DOHH2 (cell line): ENCODE measurements around the gene C1orf185.

Experiments
- H3F3A ChIP-seq: fragments of 200-600 bp; sonication (generic), shearing (Covaris generic); 2 replicates; pipeline ENCODE4 v1.6.0; 2016; ENCODE audit warnings: antibody characterized with exemption, mild to moderate bottlenecking; ENCODE audit not compliant: control insufficient read depth, insufficient read depth
- H3K27ac ChIP-seq: fragments of 200-600 bp; sonication (generic); 2 replicates; pipeline ENCODE4 v1.5.1; 2014; ENCODE audit warnings: low read depth, mild to moderate bottlenecking, low read length, moderate library complexity
- H3K27me3 ChIP-seq: fragments of 200-600 bp; sonication (generic); 2 replicates; pipeline ENCODE4 v1.6.1; 2014; ENCODE audit warnings: mild to moderate bottlenecking, low read length, mixed read lengths; ENCODE audit not compliant: control insufficient read depth
- H3K36me3 ChIP-seq: fragments of 200-600 bp; sonication (generic); 2 replicates; pipeline ENCODE4 v1.6.1; 2014; ENCODE audit warnings: mild to moderate bottlenecking, low read length, moderate library complexity, mixed read lengths; ENCODE audit not compliant: control insufficient read depth
- H3K4me1 ChIP-seq: fragments of 200-600 bp; sonication (generic); 2 replicates; pipeline ENCODE4 v1.6.1; 2014; ENCODE audit warnings: mild to moderate bottlenecking, low read length, mixed read lengths; ENCODE audit not compliant: control insufficient read depth
- H3K4me2 ChIP-seq: fragments of 200-600 bp; sonication (generic); 2 replicates; pipeline ENCODE4 v1.6.0; 2014; ENCODE audit warnings: mild to moderate bottlenecking, low read length, moderate library complexity
- H3K4me3 ChIP-seq: fragments of 200-600 bp; sonication (generic); 2 replicates; pipeline ENCODE4 v1.5.1; 2014; ENCODE audit warnings: mild to moderate bottlenecking, low read length, mixed read lengths
- H3K79me2 ChIP-seq: fragments of 200-600 bp; sonication (generic); 2 replicates; pipeline ENCODE4 v1.6.1; 2014; ENCODE audit warnings: mild to moderate bottlenecking, low read length, mixed read lengths; ENCODE audit not compliant: control insufficient read depth
- H3K9me2 ChIP-seq: fragments of 200-600 bp; sonication (generic); replicated peaks from 2 replicates; pipeline ENCODE4 v1.6.1; 2014; ENCODE audit warnings: mild to moderate bottlenecking, low read length, mixed read lengths; ENCODE audit not compliant: control insufficient read depth
- H3K9me3 ChIP-seq: fragments of 200-600 bp; sonication (generic); 2 replicates; pipeline ENCODE4 v1.6.1; 2014; ENCODE audit warnings: antibody characterized with exemption, low read length, mixed read lengths; ENCODE audit not compliant: control insufficient read depth, insufficient read depth
- H4K20me1 ChIP-seq: fragments of 200-600 bp; sonication (generic); 2 replicates; pipeline ENCODE4 v1.6.0; 2014; ENCODE audit warnings: low read depth, mild to moderate bottlenecking, antibody characterized with exemption, low read length, moderate library complexity; ENCODE audit not compliant: control insufficient read depth, insufficient read depth
- EZH2phosphoT487 ChIP-seq: fragments of 200-600 bp; sonication (generic); IDR thresholded peaks from 2 replicates; pipeline ENCODE4 v1.6.1; 2017; ENCODE audit warnings: borderline replicate concordance, mild to moderate bottlenecking, antibody characterized with exemption, low read length, moderate library complexity, mixed read lengths
- TF ChIP-seq, protein P1 (sequence below): fragments of 200-600 bp; sonication (generic); IDR thresholded peaks from one replicate; pipeline ENCODE4 v1.5.1; 2014; ENCODE audit warnings: antibody characterized with exemption, mild to moderate bottlenecking, low read depth, low read length; ENCODE audit not compliant: poor library complexity, severe bottlenecking

The C1orf185 gene

DNA sequence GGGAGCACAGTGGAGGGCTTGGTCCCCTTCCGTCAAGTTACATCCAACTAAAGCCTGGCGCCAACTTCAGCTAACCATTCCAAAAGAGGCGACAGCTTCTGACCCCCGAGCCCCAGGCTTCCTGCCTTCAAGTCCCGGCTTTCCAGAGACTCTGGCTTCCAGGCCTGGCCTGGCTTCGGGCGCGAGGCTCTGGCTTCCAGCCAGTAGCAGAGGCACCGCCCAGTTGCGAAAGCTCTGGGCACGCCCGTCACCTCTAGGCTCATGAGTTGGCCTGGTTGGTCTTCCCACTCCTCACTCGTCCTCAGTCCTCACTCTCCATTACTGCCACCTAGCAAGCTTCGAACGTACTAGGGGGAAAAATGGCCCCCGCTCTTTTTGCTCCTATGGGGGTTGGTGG is 30.0 kb upstream of the C1orf185 start:
- no peaks in the 10 kb centered on the region for H3K36me3 ChIP-seq
- no peaks in the 10 kb centered on the region for H3K9me3 ChIP-seq
- TF ChIP-seq, protein P1, sequence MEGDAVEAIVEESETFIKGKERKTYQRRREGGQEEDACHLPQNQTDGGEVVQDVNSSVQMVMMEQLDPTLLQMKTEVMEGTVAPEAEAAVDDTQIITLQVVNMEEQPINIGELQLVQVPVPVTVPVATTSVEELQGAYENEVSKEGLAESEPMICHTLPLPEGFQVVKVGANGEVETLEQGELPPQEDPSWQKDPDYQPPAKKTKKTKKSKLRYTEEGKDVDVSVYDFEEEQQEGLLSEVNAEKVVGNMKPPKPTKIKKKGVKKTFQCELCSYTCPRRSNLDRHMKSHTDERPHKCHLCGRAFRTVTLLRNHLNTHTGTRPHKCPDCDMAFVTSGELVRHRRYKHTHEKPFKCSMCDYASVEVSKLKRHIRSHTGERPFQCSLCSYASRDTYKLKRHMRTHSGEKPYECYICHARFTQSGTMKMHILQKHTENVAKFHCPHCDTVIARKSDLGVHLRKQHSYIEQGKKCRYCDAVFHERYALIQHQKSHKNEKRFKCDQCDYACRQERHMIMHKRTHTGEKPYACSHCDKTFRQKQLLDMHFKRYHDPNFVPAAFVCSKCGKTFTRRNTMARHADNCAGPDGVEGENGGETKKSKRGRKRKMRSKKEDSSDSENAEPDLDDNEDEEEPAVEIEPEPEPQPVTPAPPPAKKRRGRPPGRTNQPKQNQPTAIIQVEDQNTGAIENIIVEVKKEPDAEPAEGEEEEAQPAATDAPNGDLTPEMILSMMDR = no peak
- no peak for TF ChIP-seq EZH2phosphoT487
- H3K4me1 ChIP-seq = no peaks in the 10 kb centered on the region
- H3K27me3 ChIP-seq = peaks cover 6% of the 10 kb centered on the region
- no peaks in the 10 kb centered on the region for H3K9me2 ChIP-seq
- H3K4me3 ChIP-seq = no peak overlapping the region
- no peaks in the 10 kb centered on the region for H3F3A ChIP-seq
- H4K20me1 ChIP-seq = no peaks in the 10 kb centered on the region
- H3K27ac ChIP-seq = no peak overlapping the region
- no peak overlapping the region for H3K4me2 ChIP-seq
- H3K79me2 ChIP-seq = no peaks in the 10 kb centered on the region

- H3K4me3 ChIP-seq = no peak overlapping the region
- H3K36me3 ChIP-seq = no peaks in the 10 kb centered on the region
- no peak overlapping the region for H3K27ac ChIP-seq
- no peak overlapping the region for H3K4me2 ChIP-seq
- H3K9me2 ChIP-seq = no peaks in the 10 kb centered on the region
- H4K20me1 ChIP-seq = no peaks in the 10 kb centered on the region
- no peaks in the 10 kb centered on the region for H3K4me1 ChIP-seq
- no peaks in the 10 kb centered on the region for H3F3A ChIP-seq
- peaks cover 6% of the 10 kb centered on the region for H3K27me3 ChIP-seq
- H3K9me3 ChIP-seq = no peaks in the 10 kb centered on the region
- no peaks in the 10 kb centered on the region for H3K79me2 ChIP-seq
- TF ChIP-seq, protein P1 = no peak
- no peak for TF ChIP-seq EZH2phosphoT487
Measured at GRCh38 chr1:51072651-51073050, 29.4 kb upstream of the C1orf185 start.

DNA sequence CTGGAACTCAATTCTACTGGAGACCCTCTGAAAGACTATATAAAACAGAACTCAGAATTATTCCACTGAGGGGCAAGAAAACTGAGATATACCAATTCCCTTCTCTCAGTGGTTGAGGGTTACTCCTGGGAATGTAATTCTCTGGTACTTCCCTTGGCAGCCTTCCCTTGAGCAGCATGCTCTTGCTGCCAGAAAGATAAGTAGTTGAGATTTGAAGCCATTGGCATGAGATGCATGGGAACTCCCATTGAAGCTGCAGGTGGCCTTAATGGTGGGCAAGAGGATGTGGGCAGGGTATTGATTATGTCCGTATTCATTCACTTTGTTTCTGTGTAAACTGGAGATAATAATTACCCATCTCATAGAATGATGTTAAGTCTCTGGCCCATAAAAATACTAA is 28.6 kb upstream of the C1orf185 start:
- Histone ChIP-seq H3K4me2 (no peak overlapping the region), H3K36me3 (no peaks in the 10 kb centered on the region), H3F3A (no peaks in the 10 kb centered on the region), H3K27me3 (peaks cover 6% of the 10 kb centered on the region), H3K9me2 (no peaks in the 10 kb centered on the region), H3K9me3 (no peaks in the 10 kb centered on the region), H3K27ac (no peak overlapping the region), H3K4me1 (no peaks in the 10 kb centered on the region), H3K4me3 (no peak overlapping the region), H3K79me2 (no peaks in the 10 kb centered on the region), H4K20me1 (no peaks in the 10 kb centered on the region)
- TF ChIP-seq, protein P1 = no peak
- TF ChIP-seq EZH2phosphoT487 = no peak
